ENCODE data around the gene MICAL1.

DNA sequence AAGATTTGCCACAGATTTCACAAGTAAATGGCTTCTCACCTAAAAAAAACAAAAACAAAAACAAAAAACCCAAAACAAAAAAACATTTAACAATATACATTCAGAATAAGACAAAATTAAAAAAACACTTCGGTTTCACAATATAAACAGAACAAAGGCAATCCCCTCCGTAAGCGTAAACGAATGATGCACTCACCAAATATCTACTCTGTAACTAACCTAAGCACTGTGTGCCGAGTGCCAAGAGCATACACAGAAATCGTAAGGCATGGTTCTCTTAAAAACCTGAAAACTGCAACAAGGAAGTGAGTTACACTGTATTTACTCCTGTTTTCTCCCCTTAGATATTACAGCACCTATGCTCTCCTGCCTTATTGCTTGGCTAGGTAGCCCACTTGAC, 12.1 kb upstream of the MICAL1 start:
- TF ChIP-seq, protein P1, sequence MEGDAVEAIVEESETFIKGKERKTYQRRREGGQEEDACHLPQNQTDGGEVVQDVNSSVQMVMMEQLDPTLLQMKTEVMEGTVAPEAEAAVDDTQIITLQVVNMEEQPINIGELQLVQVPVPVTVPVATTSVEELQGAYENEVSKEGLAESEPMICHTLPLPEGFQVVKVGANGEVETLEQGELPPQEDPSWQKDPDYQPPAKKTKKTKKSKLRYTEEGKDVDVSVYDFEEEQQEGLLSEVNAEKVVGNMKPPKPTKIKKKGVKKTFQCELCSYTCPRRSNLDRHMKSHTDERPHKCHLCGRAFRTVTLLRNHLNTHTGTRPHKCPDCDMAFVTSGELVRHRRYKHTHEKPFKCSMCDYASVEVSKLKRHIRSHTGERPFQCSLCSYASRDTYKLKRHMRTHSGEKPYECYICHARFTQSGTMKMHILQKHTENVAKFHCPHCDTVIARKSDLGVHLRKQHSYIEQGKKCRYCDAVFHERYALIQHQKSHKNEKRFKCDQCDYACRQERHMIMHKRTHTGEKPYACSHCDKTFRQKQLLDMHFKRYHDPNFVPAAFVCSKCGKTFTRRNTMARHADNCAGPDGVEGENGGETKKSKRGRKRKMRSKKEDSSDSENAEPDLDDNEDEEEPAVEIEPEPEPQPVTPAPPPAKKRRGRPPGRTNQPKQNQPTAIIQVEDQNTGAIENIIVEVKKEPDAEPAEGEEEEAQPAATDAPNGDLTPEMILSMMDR (IDR thresholded peaks at IDR 0.05), result no peak
- TF ChIP-seq POLR2A (IDR thresholded peaks at IDR 0.05), result no peak

Data from thyroid gland (tissue), 4 donors.